AG08395 (cell line): ENCODE data around the gene TEX28.
"Not testable (repeated sequence)": the region's sequence is repeated elsewhere in the genome, so short reads cannot be mapped to it uniquely, and the experiment has no call there.

Experiments used
- DNase-seq: peaks from one replicate; pipeline ENCODE4 v3.0.0; 2012; ENCODE audit warnings: mixed read lengths, low spot score

Gene TEX28

GRCh38 chrX:154294791-154295574 lies at the start of gene TEX28:
TEX28 (minus strand) TSS chrX:154295124; CDS start chrX:154292117, 3,007 bp downstream.
- no peak for DNase-seq

- not testable (repeated sequence) for DNase-seq
Measured at GRCh38 chrX:154343620-154344019, 48.7 kb upstream of the TEX28 start.

GRCh38 chrX:154343063-154343462 lies 48.1 kb upstream of the TEX28 start:
- DNase-seq: not testable (repeated sequence)

- not testable (repeated sequence) for DNase-seq
Measured at GRCh38 chrX:154341399-154342298, 46.7 kb upstream of the TEX28 start.

GRCh38 chrX:154334496-154334895 lies 39.6 kb upstream of the TEX28 start:
- no peak for DNase-seq

GRCh38 chrX:154333837-154334271 lies 38.9 kb upstream of the TEX28 start:
- DNase-seq: no peak

- no peak for DNase-seq
Measured at GRCh38 chrX:154333116-154333515, 38.2 kb upstream of the TEX28 start.

- DNase-seq: no peak
Measured at GRCh38 chrX:154332561-154332960, 37.6 kb upstream of the TEX28 start.

- no peak for DNase-seq
Measured at GRCh38 chrX:154329294-154329693, 34.4 kb upstream of the TEX28 start.

- no peak for DNase-seq
Measured at GRCh38 chrX:154328646-154329045, 33.7 kb upstream of the TEX28 start.

GRCh38 chrX:154327038-154327820 lies 32.3 kb upstream of the TEX28 start:
- DNase-seq: peak; percentile 57

- no peak for DNase-seq
Measured at GRCh38 chrX:154325541-154325940, 30.6 kb upstream of the TEX28 start.

- DNase-seq: no peak
Measured at GRCh38 chrX:154323537-154323936, 28.6 kb upstream of the TEX28 start.

- no peak for DNase-seq
Measured at GRCh38 chrX:154322890-154323289, 28.0 kb upstream of the TEX28 start.

- peak; percentile 34 for DNase-seq
Measured at GRCh38 chrX:154321594-154321993, 26.7 kb upstream of the TEX28 start.

GRCh38 chrX:154321152-154321551 lies 26.2 kb upstream of the TEX28 start:
- no peak for DNase-seq

- DNase-seq: no peak
Measured at GRCh38 chrX:154320406-154320805, 25.5 kb upstream of the TEX28 start.

GRCh38 chrX:154317391-154317995 lies 22.6 kb upstream of the TEX28 start:
- DNase-seq: peak; percentile 24

GRCh38 chrX:154315416-154315815 lies 20.5 kb upstream of the TEX28 start:
- no peak for DNase-seq

GRCh38 chrX:154313147-154313546 lies 18.2 kb upstream of the TEX28 start:
- DNase-seq: no peak

GRCh38 chrX:154312116-154312515 lies 17.2 kb upstream of the TEX28 start:
- DNase-seq: no peak
